Prostate gland (tissue), 2 donors: ENCODE data around the gene ST3GAL2.

Source experiments
- CTCF ChIP-seq, 4 experiments: fragments of 200-600 bp in 2 of 4; fragments of 450-650 bp in 2 of 4; sonication (generic) in 2 of 4; IDR thresholded peaks; 1 replicate in 3 of 4; 2 replicates in 1 of 4; pipeline ENCODE4 v1.5.1; 2016 to 2019; ENCODE audit warnings: antibody characterized with exemption in 4 of 4, mild to moderate bottlenecking in 2 of 4, moderate library complexity in 2 of 4
- POLR2A ChIP-seq: fragments of 450-650 bp; IDR thresholded peaks from one replicate; pipeline ENCODE4 v1.6.1; 2016; ENCODE audit warnings: antibody characterized with exemption, mild to moderate bottlenecking
- POLR2AphosphoS5 ChIP-seq: sonication (generic); formaldehyde crosslinking; IDR thresholded peaks from one replicate; pipeline ENCODE4 v1.6.1; 2017; ENCODE audit warnings: antibody characterized with exemption

DNA sequence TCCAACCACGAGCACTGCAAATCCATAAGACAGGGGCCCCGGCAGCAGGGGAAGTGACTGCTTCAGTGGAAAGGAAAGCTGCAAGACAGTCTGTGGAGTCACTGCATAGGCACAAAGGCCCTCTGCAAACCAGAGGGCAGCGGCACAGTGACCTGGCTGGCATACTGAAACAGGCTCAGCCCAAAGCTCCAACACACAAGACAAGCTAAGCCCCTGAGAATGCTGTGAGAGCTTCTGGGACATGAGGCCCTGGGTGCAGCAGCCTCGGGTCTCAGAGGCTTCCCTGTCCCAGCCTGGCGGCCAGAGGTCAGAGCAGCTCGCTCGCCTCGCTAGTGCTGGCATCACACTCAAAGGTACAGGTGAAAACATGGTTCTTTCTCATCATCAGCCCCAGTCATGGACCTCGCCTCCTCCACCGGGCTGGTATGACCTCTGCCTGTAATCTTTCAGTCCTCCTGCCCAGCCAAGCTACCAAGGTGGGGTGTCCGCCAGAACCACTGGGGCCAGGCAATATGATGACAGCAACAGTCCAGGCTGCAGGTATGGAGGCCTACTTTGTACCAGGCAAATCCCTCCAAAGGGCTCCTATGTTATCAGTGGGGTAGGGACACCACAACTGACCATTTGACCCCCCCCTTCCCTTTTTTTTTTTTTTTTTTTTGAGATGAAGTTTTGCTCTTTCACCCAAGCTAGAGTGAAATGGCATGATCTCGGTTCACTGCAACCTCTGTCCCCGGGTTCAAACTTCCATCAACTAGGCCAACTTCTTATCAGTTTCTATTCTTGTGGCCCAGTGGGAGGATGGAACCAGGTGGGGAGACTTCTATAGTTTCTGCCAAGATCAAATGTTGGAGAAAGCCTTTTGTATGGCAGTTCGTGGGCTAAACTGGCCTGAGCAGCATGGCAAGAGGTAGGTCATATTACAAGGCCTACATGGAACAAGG lies 19.2 kb downstream of the ST3GAL2 start:
- no peak for TF ChIP-seq CTCF (IDR thresholded peaks at IDR 0.05)
- no peak for TF ChIP-seq POLR2A
- no peak for TF ChIP-seq POLR2AphosphoS5
